Activated B cell treated with CpG ODN at 0.5 μM for 24 hours (primary cell): ENCODE data around the gene MBLAC1. TPM values are rescaled to one million over a fixed set of nuclear protein-coding genes. Genes with fewer than 3 reads are reported as not detected.

Experiments used
- ATAC-seq: fragments of 200-7000 bp; cut with Tn5 transposase; one replicate; pipeline ENCODE4 v1.10.0; 2021; ENCODE audit warnings: low read depth, mild to moderate bottlenecking, moderate library complexity
- CTCF ChIA-PET: fragments of 350-600 bp; sonication (Branson Sonifier 250); formaldehyde crosslinking; loops from one replicate; lab custom pipeline; 2021; ENCODE audit warnings: antibody characterized with exemption; lab: Charles Lee
- POLR2A ChIA-PET: fragments of 350-600 bp; sonication (Branson Sonifier 250); formaldehyde crosslinking; loops from one replicate; lab custom pipeline; 2021; ENCODE audit warnings: antibody characterized with exemption; lab: Charles Lee
- DNase-seq: peaks from one replicate; pipeline ENCODE4 v3.0.0; 2022
- H3K27ac Mint-ChIP-seq: one replicate; pipeline ENCODE4 v1.8.0; 2020; ENCODE audit warnings: mixed read lengths
- H3K27me3 Mint-ChIP-seq: one replicate; pipeline ENCODE4 v1.8.0; 2021; ENCODE audit warnings: mixed read lengths
- H3K36me3 Mint-ChIP-seq: one replicate; pipeline ENCODE4 v1.8.0; 2021; ENCODE audit warnings: low read depth, mixed read lengths
- H3K4me1 Mint-ChIP-seq: one replicate; pipeline ENCODE4 v1.8.0; 2021; ENCODE audit warnings: mixed read lengths
- H3K4me3 Mint-ChIP-seq: one replicate; pipeline ENCODE4 v1.8.0; 2020; ENCODE audit warnings: mild to moderate bottlenecking, mixed read lengths
- H3K9me3 Mint-ChIP-seq: one replicate; pipeline ENCODE4 v1.8.0; 2020; ENCODE audit warnings: mixed read lengths
- CTCF ChIP-seq: fragments of 200-600 bp; IDR thresholded peaks from one replicate; pipeline ENCODE4 v1.8.0; 2022; ENCODE audit warnings: antibody characterized with exemption, mild to moderate bottlenecking
- intact Hi-C: fragments of 100-400 bp; cut with micrococcal nuclease; formaldehyde crosslinking; loops from one replicate; pipeline ENCODE4 v1.15.1; 2024
- total RNA-seq: library from RNA; stranded (reverse); gene quantifications from 2 replicates; pipeline ENCODE4 v1.2.3, GENCODE V29; 2022

MBLAC1 gene
- total RNA-seq, 1 donor from 2014 or later, result 2.2 TPM

- intact Hi-C loops, result loop anchor here (1.0 kb wide), 2 partner anchors 18 to 19 kb away; partner anchors contain the start of genes CNPY4 and TAF6
- ChIA-PET CTCF (interaction anchor here (0.8 to 1.5 kb wide), 4 partner anchors 11 to 31 kb away, joined by 3 to 4 read pairs (median 4); no protein-coding TSS in a partner anchor), POLR2A (interaction anchor here (0.5 to 4.1 kb wide), 32 partner anchors 9 to 788 kb away, joined by 3 to 64 read pairs (median 6); partner anchors contain the start of genes COPS6, FBXO24, LAMTOR4 and LRCH4)
- Mint-ChIP-seq H3K27me3 (no peaks in the 10 kb centered on the region), H3K36me3 (peaks cover 67% of the 10 kb centered on the region), H3K27ac (peak within 1 kb of the TSS; percentile 87), H3K9me3 (no peaks in the 10 kb centered on the region), H3K4me3 (peak within 1 kb of the TSS; percentile 92), H3K4me1 (peaks cover 32% of the 10 kb centered on the region)
- ATAC-seq, result peak; percentile 86
- peak; percentile 92 for DNase-seq
- TF ChIP-seq CTCF, result no peak
Observed at GRCh38 chr7:100101016-100101862, 25.5 kb upstream of the MBLAC1 start, which contains the start of the genes AP4M1 and MCM7. Gene AP4M1, plus strand, starts transcription at chr7:100101643. Its CDS starts 72 bp downstream, at chr7:100101715. Gene MCM7, minus strand, starts transcription at chr7:100101397. Its CDS starts 103 bp downstream, at chr7:100101294.

GRCh38 chr7:100102950-100103840 lies 23.6 kb upstream of the MBLAC1 start:
- no peak for DNase-seq
- intact Hi-C loops, result no loop called here
- ChIA-PET POLR2A (interaction anchor here (0.5 to 4.1 kb wide), 8 partner anchors 14 to 327 kb away, joined by 3 to 64 read pairs (median 10); partner anchors contain the start of genes COPS6, LAMTOR4, MEPCE and ZCWPW1), CTCF (no interaction called here)
- no peaks in the 10 kb centered on the region for H3K27me3 Mint-ChIP-seq
- no peak for TF ChIP-seq CTCF
- H3K4me1 Mint-ChIP-seq, result peaks cover 29% of the 10 kb centered on the region
- H3K36me3 Mint-ChIP-seq, result peaks cover 67% of the 10 kb centered on the region
- peak overlapping the region; percentile 92 for H3K4me3 Mint-ChIP-seq
- no peaks in the 10 kb centered on the region for H3K9me3 Mint-ChIP-seq
- H3K27ac Mint-ChIP-seq, result no peak overlapping the region
- no peak for ATAC-seq

- Mint-ChIP-seq H3K27ac (no peak overlapping the region), H3K4me3 (no peak overlapping the region), H3K9me3 (no peaks in the 10 kb centered on the region), H3K36me3 (peaks cover 65% of the 10 kb centered on the region), H3K4me1 (peaks cover 9% of the 10 kb centered on the region), H3K27me3 (no peaks in the 10 kb centered on the region)
- no peak for TF ChIP-seq CTCF
- ATAC-seq (no peak), DNase-seq (no peak)
- intact Hi-C loops, result no loop called here
- ChIA-PET CTCF (no interaction called here), POLR2A (no interaction called here)
Observed at GRCh38 chr7:100105534-100105933, 21.2 kb upstream of the MBLAC1 start.

- CTCF ChIA-PET, result no interaction called here
- ATAC-seq (no peak), DNase-seq (no peak)
- H3K9me3 Mint-ChIP-seq, result no peaks in the 10 kb centered on the region
- no peak overlapping the region for H3K27ac Mint-ChIP-seq
- H3K27me3 Mint-ChIP-seq, result no peaks in the 10 kb centered on the region
- H3K4me1 Mint-ChIP-seq, result peaks cover 6% of the 10 kb centered on the region
- H3K4me3 Mint-ChIP-seq, result no peak overlapping the region
- no peak for TF ChIP-seq CTCF
- POLR2A ChIA-PET, result no interaction called here
- peaks cover 67% of the 10 kb centered on the region for H3K36me3 Mint-ChIP-seq
- intact Hi-C loops, result no loop called here
Observed at GRCh38 chr7:100106633-100107032, 20.1 kb upstream of the MBLAC1 start.
